Heart right ventricle (tissue), 16 donors: ENCODE data around the gene ZBTB18. TPM values are rescaled to one million over a fixed set of nuclear protein-coding genes. Genes with fewer than 3 reads are reported as not detected.

Source experiments
- ATAC-seq, 8 donors: fragments of 200-7000 bp; cut with Tn5 transposase; one replicate each; pipeline ENCODE4 v1.9.1; 2020; ENCODE audit warnings: mild to moderate bottlenecking in 8 of 8, moderate library complexity in 8 of 8, moderate number of reproducible peaks in 1 of 8
- DNase-seq, 2 donors: peaks; one replicate each; pipeline ENCODE4 v3.0.0-alpha.2; 2020
- H3K27ac ChIP-seq, 10 donors: fragments of 200-600 bp; sonication (generic) in 2 of 10; one replicate each; pipeline versions ENCODE4 v1.5.0 to v1.8.0; 2020 to 2022; ENCODE audit warnings: mild to moderate bottlenecking in 3 of 10
- H3K27me3 ChIP-seq, 7 donors: fragments of 200-600 bp; one replicate each; pipeline ENCODE4 v1.8.0; 2021 to 2022; ENCODE audit warnings: mild to moderate bottlenecking in 2 of 7
- H3K36me3 ChIP-seq, 9 donors: fragments of 200-600 bp; sonication (generic) in 1 of 9; one replicate each; pipeline versions ENCODE4 v1.5.0 to v1.8.0; 2020 to 2022; ENCODE audit warnings: mild to moderate bottlenecking in 2 of 9
- H3K4me1 ChIP-seq, 9 donors: fragments of 200-600 bp; sonication (generic) in 1 of 9; one replicate each; pipeline versions ENCODE4 v1.5.0 to v1.8.0; 2020 to 2022; ENCODE audit warnings: mild to moderate bottlenecking in 4 of 9
- H3K4me3 ChIP-seq, 10 donors: fragments of 200-600 bp; sonication (generic) in 2 of 10; one replicate each; pipeline versions ENCODE4 v1.5.0 to v1.8.0; 2020 to 2022; ENCODE audit warnings: mild to moderate bottlenecking in 7 of 10, moderate library complexity in 2 of 10
- H3K9me3 ChIP-seq, 11 donors: fragments of 200-600 bp in 10 of 11; sonication (generic) in 2 of 11; one replicate each; pipeline versions ENCODE4 v1.5.0 to v1.8.0; 2013 to 2022; ENCODE audit warnings: mild to moderate bottlenecking in 2 of 11, control low read depth in 1 of 11, moderate library complexity in 1 of 11
- WGBS, 2 donors: extraction: QIAGEN DNeasy Blood & Tissue Kit; methylation state at CpG; one replicate each; pipeline ENCODE4 v1.1.7; 2013; ENCODE audit warnings: inconsistent platforms in 1 of 2; 5-methylcytosine and 5-hydroxymethylcytosine counted together
- intact Hi-C, 10 donors: fragments of 100-400 bp; cut with DNase I; formaldehyde crosslinking; loops; one replicate each; pipeline versions ENCODE4 v1.11.1 to v1.14.2; 2022
- polyA plus RNA-seq, 2 donors: library from polyadenylated mRNA; stranded (reverse); fragments of 200-250 nt; gene quantifications; one replicate each; pipeline ENCODE4 v1.2.3, GENCODE V29; 2013
- total RNA-seq, 10 donors: library from RNA; stranded (reverse); fragmentation: NEBNext Ultra II Directional in 3 of 10; extraction: Animal tissue kit (Norgen Biotek cat#: 25700) in 3 of 10; gene quantifications; one replicate each; pipeline versions ENCODE4 v1.2.1 to v1.2.4, GENCODE V29; 2021 to 2023
- TF ChIP-seq, protein P1 (sequence below), 9 donors: fragments of 200-600 bp; sonication (generic) in 2 of 9; IDR thresholded peaks; one replicate each; pipeline versions ENCODE4 v1.5.0 to v1.8.0; 2021 to 2022; ENCODE audit warnings: antibody characterized with exemption in 9 of 9, mild to moderate bottlenecking in 5 of 9, moderate library complexity in 1 of 9
- donor health status: Arrhythmogenic right ventricular cardiomyopathy.
- donor health status: ischemic (EF 13 %, LVEDD 7.1; RV severe dilation, severe dysfunction).
- donor health status: healthy with polysubstance abuse.
- donor health status: DM: no; HTN: yes; CAD: no.
- donor health status: DM: no; HTN: no; CAD: no.
- donor health status: ischemic (EF 25% LVEDD 6.9; RV normal size, moderate dysfunction).
- donor health status: ischemic (EF 25% LVEDD 5.7; RV mildly dilated, moderate dysfunction).
- donor health status: healthy.
- donor health status: DM: yes; HTN: yes; CAD: no.
- donor health status: Ischemic cardiomyopathy.
- donor health status: ischemic (EF 35%, LVEDD 5.7; RV mildly dilated, moderate dysfunction).
- donor health status: nonischemic (EF 11% LVEDD 7.7; RV severe dilation, severe dysfunction).
- donor health status: DM: yes; HTN: yes; CAD: no.
- donor health status: PGD.
- donor health status: ischemic (EF 29% LVEDD 5.4; RV normal size, mild dysfunction).
- donor health status: nonischemic (EF 23%, LVEDD 6.1; RV moderate dilation, normal function).

The ZBTB18 gene
- total and polyA plus RNA-seq, 12 donors = 7.5 to 33.7 (median 20.5) TPM

DNA sequence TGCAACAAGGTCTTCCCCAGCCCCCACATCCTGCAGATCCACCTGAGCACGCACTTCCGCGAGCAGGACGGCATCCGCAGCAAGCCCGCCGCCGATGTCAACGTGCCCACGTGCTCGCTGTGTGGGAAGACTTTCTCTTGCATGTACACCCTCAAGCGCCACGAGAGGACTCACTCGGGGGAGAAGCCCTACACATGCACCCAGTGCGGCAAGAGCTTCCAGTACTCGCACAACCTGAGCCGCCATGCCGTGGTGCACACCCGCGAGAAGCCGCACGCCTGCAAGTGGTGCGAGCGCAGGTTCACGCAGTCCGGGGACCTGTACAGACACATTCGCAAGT lies 3.8 kb downstream of the ZBTB18 start:
- Histone ChIP-seq H3K36me3 (peaks cover 0 to 34% (median 21%) of the 10 kb centered on the region in 9 donors), H3K27me3 (no peaks in the 10 kb centered on the region), H3K4me1 (peaks cover 0 to 57% (median 41%) of the 10 kb centered on the region in 9 donors), H3K27ac (no peak overlapping the region), H3K4me3 (no peak overlapping the region), H3K9me3 (no peaks in the 10 kb centered on the region)
- TF ChIP-seq, protein P1, sequence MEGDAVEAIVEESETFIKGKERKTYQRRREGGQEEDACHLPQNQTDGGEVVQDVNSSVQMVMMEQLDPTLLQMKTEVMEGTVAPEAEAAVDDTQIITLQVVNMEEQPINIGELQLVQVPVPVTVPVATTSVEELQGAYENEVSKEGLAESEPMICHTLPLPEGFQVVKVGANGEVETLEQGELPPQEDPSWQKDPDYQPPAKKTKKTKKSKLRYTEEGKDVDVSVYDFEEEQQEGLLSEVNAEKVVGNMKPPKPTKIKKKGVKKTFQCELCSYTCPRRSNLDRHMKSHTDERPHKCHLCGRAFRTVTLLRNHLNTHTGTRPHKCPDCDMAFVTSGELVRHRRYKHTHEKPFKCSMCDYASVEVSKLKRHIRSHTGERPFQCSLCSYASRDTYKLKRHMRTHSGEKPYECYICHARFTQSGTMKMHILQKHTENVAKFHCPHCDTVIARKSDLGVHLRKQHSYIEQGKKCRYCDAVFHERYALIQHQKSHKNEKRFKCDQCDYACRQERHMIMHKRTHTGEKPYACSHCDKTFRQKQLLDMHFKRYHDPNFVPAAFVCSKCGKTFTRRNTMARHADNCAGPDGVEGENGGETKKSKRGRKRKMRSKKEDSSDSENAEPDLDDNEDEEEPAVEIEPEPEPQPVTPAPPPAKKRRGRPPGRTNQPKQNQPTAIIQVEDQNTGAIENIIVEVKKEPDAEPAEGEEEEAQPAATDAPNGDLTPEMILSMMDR (IDR thresholded peaks at IDR 0.05) = no peak
- no peak for ATAC-seq
- 98% methylated on average over 27 of the region's 27 CpGs for WGBS, 2 donors
- no peak for DNase-seq
- intact Hi-C loops = loop anchor here in 3 of 10 donors (5.0 to 10.0 kb wide), 3 partner anchors 217 to 710 kb away; no protein-coding TSS in a partner anchor

DNA sequence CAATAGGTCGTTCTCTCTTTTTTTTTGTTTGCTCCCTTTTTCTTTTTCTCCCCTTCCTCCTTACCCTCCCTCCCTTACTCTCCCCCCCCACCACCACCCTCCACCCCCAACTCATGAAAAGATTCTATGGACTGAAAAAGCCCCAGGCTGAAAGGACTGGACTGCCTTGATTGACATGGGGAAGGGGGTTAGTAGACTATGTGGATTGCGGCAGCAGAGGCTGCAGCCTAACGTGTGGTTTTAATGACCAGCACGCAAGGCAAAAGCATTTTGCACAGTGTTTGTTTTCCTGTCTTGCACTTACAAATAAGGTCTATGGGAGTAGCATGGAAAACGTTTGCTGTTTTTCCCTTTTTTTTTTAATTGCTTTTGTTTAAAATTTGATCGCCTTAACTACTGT lies 5.5 kb downstream of the ZBTB18 start:
- intact Hi-C loops = loop anchor here in 3 of 10 donors (10.0 kb wide), 2 partner anchors 218 to 712 kb away; no protein-coding TSS in a partner anchor
- peaks cover 0 to 40% (median 24%) of the 10 kb centered on the region in 9 donors for H3K4me1 ChIP-seq
- H3K9me3 ChIP-seq = no peaks in the 10 kb centered on the region
- peak overlapping the region in 1 of 10 donors; percentile 1 for H3K4me3 ChIP-seq
- H3K27me3 ChIP-seq = no peaks in the 10 kb centered on the region
- WGBS, 2 donors = 60 to 61% methylated on average over 6 of the region's 6 CpGs
- peaks cover 0 to 34% (median 21%) of the 10 kb centered on the region in 9 donors for H3K36me3 ChIP-seq
- peak overlapping the region in 2 of 10 donors; percentile 10 to 49 for H3K27ac ChIP-seq
- DNase-seq (no peak), ATAC-seq (peak in 1 of 8 donors; percentile 35)
- TF ChIP-seq, protein P1 (IDR thresholded peaks at IDR 0.05) = no peak

DNA sequence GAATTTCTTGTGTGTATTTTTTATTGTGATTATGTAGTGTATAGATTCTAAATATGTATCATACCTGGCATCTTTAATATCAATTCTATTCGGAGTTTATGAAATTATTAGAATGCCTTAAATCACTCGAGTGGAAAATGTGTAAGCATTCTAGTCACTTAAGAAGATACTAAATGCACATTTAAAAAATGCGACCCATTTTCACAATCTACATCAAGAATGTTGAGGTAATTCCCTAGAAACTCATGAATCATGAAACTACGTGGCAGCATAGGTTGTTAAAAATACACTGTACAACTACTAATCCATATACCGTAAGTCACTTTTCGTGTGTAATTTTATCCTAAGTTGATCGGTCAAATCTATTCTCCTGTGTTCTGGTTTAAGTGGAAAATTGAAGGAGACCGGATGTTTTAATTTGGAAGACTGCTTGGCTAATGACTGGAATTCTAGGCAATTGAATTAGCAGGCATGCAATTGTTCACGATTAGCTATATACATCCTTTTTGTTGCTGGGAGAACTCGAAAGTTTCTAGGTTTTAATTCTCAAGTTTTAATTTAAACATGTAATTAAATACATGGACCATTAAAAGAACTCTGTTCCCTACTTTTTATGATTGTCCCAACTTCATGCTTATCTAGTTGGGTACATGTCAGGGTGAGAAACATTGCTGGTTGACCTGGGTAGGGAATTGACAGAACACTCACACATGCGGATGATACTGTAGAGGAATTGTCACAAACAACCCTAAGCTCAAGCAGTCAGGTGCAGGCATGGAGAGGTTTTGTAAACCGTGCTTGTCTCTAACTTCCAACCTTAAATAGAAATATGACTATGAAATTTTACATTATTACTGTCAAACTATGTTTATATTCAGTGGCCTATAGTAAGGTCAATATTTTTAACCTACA lies 6.6 kb downstream of the ZBTB18 start:
- H3K4me1 ChIP-seq = peaks cover 0 to 29% (median 13%) of the 10 kb centered on the region in 9 donors
- intact Hi-C loops = loop anchor here in 3 of 10 donors (10.0 kb wide), 2 partner anchors 217 to 713 kb away; no protein-coding TSS in a partner anchor
- DNase-seq (no peak), ATAC-seq (no peak)
- H3K9me3 ChIP-seq = no peaks in the 10 kb centered on the region
- no peak overlapping the region for H3K4me3 ChIP-seq
- H3K27ac ChIP-seq = peak overlapping the region in 4 of 10 donors; percentile 10 to 49 (median 38)
- H3K36me3 ChIP-seq = peaks cover 0 to 34% (median 21%) of the 10 kb centered on the region in 9 donors
- TF ChIP-seq, protein P1 (IDR thresholded peaks at IDR 0.05) = no peak
- 77 to 81% methylated on average over 12 of the region's 12 CpGs for WGBS, 2 donors
- no peaks in the 10 kb centered on the region for H3K27me3 ChIP-seq

DNA sequence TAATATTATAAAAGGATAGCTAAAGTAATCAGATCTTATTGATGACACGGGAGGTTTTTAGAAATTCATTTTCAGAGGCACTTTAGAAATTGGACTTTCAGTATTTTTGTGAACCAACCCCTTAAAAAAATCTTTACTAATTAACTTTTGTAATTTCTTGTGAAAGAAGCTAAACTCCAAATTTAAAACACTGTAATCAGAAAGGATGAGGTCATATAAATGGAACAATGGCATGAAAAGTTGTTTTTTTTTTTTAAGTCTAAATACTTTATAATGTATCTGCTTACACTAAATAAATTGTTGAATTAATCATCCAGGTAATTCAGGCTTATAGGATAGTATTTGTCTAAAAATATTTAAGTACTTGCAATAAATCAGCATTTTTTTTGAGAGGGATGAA lies 9.0 kb downstream of the ZBTB18 start:
- ATAC-seq (no peak), DNase-seq (no peak)
- Histone ChIP-seq H3K4me1 (peaks cover 0 to 20% (median 9%) of the 10 kb centered on the region in 9 donors), H3K9me3 (no peaks in the 10 kb centered on the region), H3K36me3 (peaks cover 0 to 17% (median 7%) of the 10 kb centered on the region in 9 donors), H3K27me3 (no peaks in the 10 kb centered on the region), H3K4me3 (no peak overlapping the region), H3K27ac (no peak overlapping the region)
- 88 to 90% methylated on average over 1 of the region's 1 CpG for WGBS, 2 donors
- TF ChIP-seq, protein P1 (IDR thresholded peaks at IDR 0.05) = no peak
- intact Hi-C loops = no loop called here
